ENCODE data around the gene THRB. TPM values are rescaled to one million over a fixed set of nuclear protein-coding genes. Genes with fewer than 3 reads are reported as not detected.

The THRB gene
- total RNA-seq (2022) (13.5 and 15.5 TPM in 2 replicates), Bru-seq, nascent RNA (percentile 70 among the genes with signal in this experiment), BruChase-seq, experiment 1, labeled RNA remaining after a 6-hour chase (percentile 54 among the genes with signal in this experiment), BruChase-seq, experiment 2, labeled RNA remaining after a 2-hour chase (percentile 51 among the genes with signal in this experiment)
- long read RNA-seq, partial matches to known transcripts = 1 of 3 reads
- long read RNA-seq, other reads (novel, unspliced or antisense) = 2 of 3 reads

GRCh38 chr3:24494618-24495325 lies at the start of gene THRB:
Gene THRB (minus strand): TSS chr3:24494850.
- peaks cover 34% of the 10 kb centered on the region for H3K4me1 Mint-ChIP-seq (ENCODE audit: low read depth, unreplicated experiment)
- H3K27me3 Mint-ChIP-seq (ENCODE audit: unreplicated experiment) = no peaks in the 10 kb centered on the region
- intact Hi-C loops (cut with micrococcal nuclease; ENCODE audit: unreplicated experiment) = loop anchor here (1.0 kb wide), 2 partner anchors 129 to 146 kb away; no protein-coding TSS in a partner anchor

GRCh38 chr3:24541935-24542334 lies 47.3 kb upstream of the THRB start:
- H3K4me3 Mint-ChIP-seq (ENCODE audit: low read depth, unreplicated experiment) = no peak overlapping the region
- no peaks in the 10 kb centered on the region for H3K27me3 Mint-ChIP-seq (ENCODE audit: unreplicated experiment)
- TF ChIP-seq, protein P1, sequence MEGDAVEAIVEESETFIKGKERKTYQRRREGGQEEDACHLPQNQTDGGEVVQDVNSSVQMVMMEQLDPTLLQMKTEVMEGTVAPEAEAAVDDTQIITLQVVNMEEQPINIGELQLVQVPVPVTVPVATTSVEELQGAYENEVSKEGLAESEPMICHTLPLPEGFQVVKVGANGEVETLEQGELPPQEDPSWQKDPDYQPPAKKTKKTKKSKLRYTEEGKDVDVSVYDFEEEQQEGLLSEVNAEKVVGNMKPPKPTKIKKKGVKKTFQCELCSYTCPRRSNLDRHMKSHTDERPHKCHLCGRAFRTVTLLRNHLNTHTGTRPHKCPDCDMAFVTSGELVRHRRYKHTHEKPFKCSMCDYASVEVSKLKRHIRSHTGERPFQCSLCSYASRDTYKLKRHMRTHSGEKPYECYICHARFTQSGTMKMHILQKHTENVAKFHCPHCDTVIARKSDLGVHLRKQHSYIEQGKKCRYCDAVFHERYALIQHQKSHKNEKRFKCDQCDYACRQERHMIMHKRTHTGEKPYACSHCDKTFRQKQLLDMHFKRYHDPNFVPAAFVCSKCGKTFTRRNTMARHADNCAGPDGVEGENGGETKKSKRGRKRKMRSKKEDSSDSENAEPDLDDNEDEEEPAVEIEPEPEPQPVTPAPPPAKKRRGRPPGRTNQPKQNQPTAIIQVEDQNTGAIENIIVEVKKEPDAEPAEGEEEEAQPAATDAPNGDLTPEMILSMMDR (IDR thresholded peaks at IDR 0.05; ENCODE audit: unreplicated experiment) = no peak
- H3K27ac Mint-ChIP-seq (ENCODE audit: unreplicated experiment) = no peak overlapping the region
- CTCF ChIA-PET = no interaction called here
- H3K4me1 Mint-ChIP-seq (ENCODE audit: low read depth, unreplicated experiment) = peaks cover 9% of the 10 kb centered on the region
- no peaks in the 10 kb centered on the region for H3K9me3 Mint-ChIP-seq (ENCODE audit: low read depth, unreplicated experiment)
- H3K36me3 Mint-ChIP-seq (ENCODE audit: insufficient read depth, unreplicated experiment) = no peaks in the 10 kb centered on the region
- no peak for DNase-seq
- intact Hi-C loops (cut with micrococcal nuclease; ENCODE audit: unreplicated experiment) = no loop called here
- no TSS peak for BruUV-seq (replicated peaks)

More at GRCh38 chr3:24494618-24495325, at the start of gene THRB:
- peaks cover 25% of the 10 kb centered on the region for H3K36me3 Mint-ChIP-seq (ENCODE audit: insufficient read depth, unreplicated experiment)
- TF ChIP-seq, protein P1 (IDR thresholded peaks at IDR 0.05; ENCODE audit: unreplicated experiment) = peak; percentile 20
- DNase-seq = peak; percentile 83
- BruUV-seq (replicated peaks) = no TSS peak
- no peaks in the 10 kb centered on the region for H3K9me3 Mint-ChIP-seq (ENCODE audit: low read depth, unreplicated experiment)
- peak within 1 kb of the TSS; percentile 90 for H3K27ac Mint-ChIP-seq (ENCODE audit: unreplicated experiment)
- H3K4me3 Mint-ChIP-seq (ENCODE audit: low read depth, unreplicated experiment) = peak within 1 kb of the TSS; percentile 97
- CTCF ChIA-PET = interaction anchor here (0.9 to 1.5 kb wide), 3 partner anchors 222 to 230 kb away, joined by 3 to 5 read pairs (median 3); no protein-coding TSS in a partner anchor

- TF ChIP-seq, protein P1 (IDR thresholded peaks at IDR 0.05; ENCODE audit: unreplicated experiment) = no peak
- no TSS peak for BruUV-seq (replicated peaks)
- CTCF ChIA-PET = no interaction called here
- no peak for DNase-seq
- intact Hi-C loops (cut with micrococcal nuclease; ENCODE audit: unreplicated experiment) = no loop called here
- Mint-ChIP-seq H3K27ac (ENCODE audit: unreplicated experiment) (no peak overlapping the region), H3K36me3 (ENCODE audit: insufficient read depth, unreplicated experiment) (no peaks in the 10 kb centered on the region), H3K4me3 (ENCODE audit: low read depth, unreplicated experiment) (no peak overlapping the region), H3K27me3 (ENCODE audit: unreplicated experiment) (no peaks in the 10 kb centered on the region), H3K4me1 (ENCODE audit: low read depth, unreplicated experiment) (peaks cover 9% of the 10 kb centered on the region), H3K9me3 (ENCODE audit: low read depth, unreplicated experiment) (no peaks in the 10 kb centered on the region)
Measured at GRCh38 chr3:24540821-24541220, 46.2 kb upstream of the THRB start.

DNA sequence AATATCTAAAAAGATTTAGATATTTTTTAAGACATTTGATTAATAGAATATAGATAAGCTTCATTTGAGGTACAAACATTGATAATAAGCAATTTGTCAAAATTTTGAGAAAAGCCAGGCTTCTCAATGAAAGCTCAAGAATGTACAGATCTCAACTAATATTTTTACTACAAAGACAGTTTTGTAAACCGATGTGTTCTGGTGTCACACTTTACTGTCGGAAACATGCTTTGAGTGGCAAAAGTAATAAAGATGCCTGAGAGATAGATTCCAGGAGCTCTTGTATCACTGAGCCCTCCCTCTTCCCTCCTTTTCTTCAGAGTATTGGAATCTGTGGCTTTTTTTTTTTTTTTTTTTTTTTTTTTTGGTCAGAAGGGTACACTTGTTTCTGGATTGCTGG lies 45.0 kb upstream of the THRB start:
- H3K27ac Mint-ChIP-seq (ENCODE audit: unreplicated experiment) = no peak overlapping the region
- H3K4me1 Mint-ChIP-seq (ENCODE audit: low read depth, unreplicated experiment) = peaks cover 9% of the 10 kb centered on the region
- H3K4me3 Mint-ChIP-seq (ENCODE audit: low read depth, unreplicated experiment) = no peak overlapping the region
- no peak for DNase-seq
- TF ChIP-seq, protein P1 (IDR thresholded peaks at IDR 0.05; ENCODE audit: unreplicated experiment) = no peak
- no TSS peak for BruUV-seq (replicated peaks)
- no peaks in the 10 kb centered on the region for H3K36me3 Mint-ChIP-seq (ENCODE audit: insufficient read depth, unreplicated experiment)
- intact Hi-C loops (cut with micrococcal nuclease; ENCODE audit: unreplicated experiment) = no loop called here
- CTCF ChIA-PET = interaction anchor here (0.7 kb wide), 1 partner anchor 19 kb away, joined by 3 read pairs; no protein-coding TSS in a partner anchor
- no peaks in the 10 kb centered on the region for H3K9me3 Mint-ChIP-seq (ENCODE audit: low read depth, unreplicated experiment)
- no peaks in the 10 kb centered on the region for H3K27me3 Mint-ChIP-seq (ENCODE audit: unreplicated experiment)

Measured in Calu3 (cell line).